Measurements from ENCODE around the gene HIVEP3.

GRCh38 chr1:41668967-41669366 lies 249.8 kb downstream of the HIVEP3 start:
- TF ChIP-seq CTCF (IDR thresholded peaks at IDR 0.05; ENCODE audit: low read length) (no peak), EZH2 (optimal IDR thresholded peaks at IDR 0.05; ENCODE audit: low read depth, low read length) (no peak), EZH2phosphoT487 (IDR thresholded peaks at IDR 0.05; ENCODE audit: low read length) (no peak)
